HS-5 (cell line): ENCODE data around the gene RDM1.

ENCODE experiments used
- DNase-seq: peaks from one replicate; pipeline ENCODE4 v3.0.0-alpha.2; 2012; ENCODE audit warnings: low read depth

Gene RDM1

DNA sequence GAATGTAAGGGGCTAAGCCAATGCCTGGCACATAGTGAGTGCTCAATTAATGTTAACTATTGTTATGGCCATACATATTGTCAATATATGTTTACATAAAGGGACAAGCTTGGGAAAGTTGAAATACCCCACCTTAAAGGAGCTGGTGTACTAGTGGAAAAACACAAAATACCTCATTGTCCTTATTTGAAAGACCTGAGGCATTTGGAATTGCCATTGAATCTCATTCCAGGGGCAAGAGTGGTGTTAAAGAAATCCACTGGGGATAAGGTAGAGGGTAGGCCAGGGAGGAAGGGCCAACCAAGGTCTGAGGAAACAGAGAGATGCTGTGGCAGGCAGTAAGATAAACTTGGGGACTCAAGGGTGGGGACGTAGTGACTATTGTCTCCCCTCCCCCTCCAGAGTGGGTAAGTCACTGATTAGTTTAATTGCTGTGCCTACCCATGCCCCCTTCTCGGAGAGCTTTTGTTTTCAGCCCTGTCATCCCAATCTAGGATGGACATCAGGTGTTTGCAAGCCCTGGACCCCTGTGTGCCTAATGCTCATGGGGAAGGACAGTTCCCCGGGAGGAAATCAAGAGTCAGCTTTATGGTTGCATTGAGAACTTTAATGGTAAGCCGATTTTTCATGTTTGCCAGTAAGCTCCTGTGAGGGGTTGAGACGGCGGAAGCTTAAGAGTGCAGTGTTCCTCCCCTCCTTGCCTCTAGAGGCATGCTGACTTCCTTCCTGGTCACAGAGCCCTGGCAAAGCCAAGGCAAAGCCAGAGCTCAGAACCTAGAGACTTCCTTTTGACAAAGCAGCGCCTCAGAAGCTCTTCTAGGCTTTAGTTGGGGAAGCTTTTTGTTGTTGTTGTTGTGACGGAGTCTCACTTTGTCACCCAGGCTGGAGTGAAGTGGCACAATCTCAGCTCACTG lies 59.4 kb downstream of the RDM1 start:
- no peak for DNase-seq

DNA sequence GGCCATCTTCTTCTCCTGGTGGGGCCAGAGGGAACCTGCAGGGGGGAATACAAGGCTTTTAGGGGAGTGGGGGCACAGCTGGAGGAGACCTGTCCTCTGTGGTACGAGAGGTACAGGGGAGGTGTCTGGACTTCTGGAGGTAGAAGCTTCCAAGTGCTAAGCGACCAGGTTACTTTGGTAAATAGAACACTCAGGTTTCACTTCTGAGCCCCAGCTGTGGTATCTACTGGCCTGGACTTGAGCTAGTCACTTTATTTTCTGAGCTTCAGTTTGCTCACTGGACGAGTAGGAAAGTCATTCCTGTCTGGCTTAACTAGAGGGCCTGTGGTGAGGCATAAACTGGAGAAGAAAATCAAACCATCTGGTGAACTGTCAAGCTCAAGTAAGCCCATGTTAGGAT lies 61.8 kb downstream of the RDM1 start, which contains the start of gene HEATR9:
TSS of gene HEATR9 (minus strand) at position 155 of the 400 bp plus-strand sequence. CDS start at position 6, 149 bp downstream.
- DNase-seq: no peak
